Measurements from ENCODE around the gene ZNRF3. TPM values are rescaled to one million over a fixed set of nuclear protein-coding genes. Genes with fewer than 3 reads are reported as not detected.

Gene ZNRF3
- total and polyA plus RNA-seq, 8 donors, result 8.8 to 30.4 (median 27.2) TPM

DNA sequence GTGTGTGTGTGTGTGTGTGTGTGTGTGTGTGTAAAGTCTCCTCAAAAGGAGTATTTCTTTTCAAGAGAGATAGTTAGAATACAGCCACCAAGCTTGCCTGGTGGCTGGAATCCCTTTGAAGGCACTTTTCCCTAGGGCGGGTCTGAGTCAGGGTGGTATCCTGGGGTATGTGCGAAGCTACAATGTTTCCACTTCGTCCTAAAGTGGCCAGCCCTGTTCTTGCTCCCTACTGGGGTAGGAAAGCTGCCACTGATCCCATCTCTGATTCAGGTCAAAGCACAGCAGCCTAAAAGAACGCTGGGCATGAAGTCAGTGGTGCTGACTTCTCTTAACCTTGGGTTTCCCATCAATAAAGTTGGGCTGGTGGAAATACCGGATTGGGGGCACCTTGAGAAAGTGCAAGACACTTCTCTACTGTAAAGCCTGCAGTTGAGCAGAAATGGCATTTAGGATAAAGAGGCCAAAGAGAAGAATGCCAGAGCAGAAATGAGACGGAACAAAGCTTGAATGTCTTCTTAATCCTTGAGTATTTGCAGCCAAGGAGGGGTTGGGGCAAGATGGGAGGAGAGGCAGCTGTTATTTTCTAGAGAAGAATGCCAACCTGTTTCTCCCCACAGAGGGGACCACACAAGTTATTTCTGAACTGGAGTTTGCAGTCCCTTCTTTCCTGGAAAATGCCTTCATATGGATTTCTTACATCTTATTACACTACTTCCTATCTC, 35.3 kb downstream of the ZNRF3 start:
- ATAC-seq (peak; percentile 15), DNase-seq (no peak)
- H3K27ac ChIP-seq, result no peak overlapping the region
- no peak overlapping the region for H3K4me3 ChIP-seq
- H3K27me3 ChIP-seq, result no peaks in the 10 kb centered on the region
- H3K36me3 ChIP-seq, result no peaks in the 10 kb centered on the region
- H3K9me3 ChIP-seq, result no peaks in the 10 kb centered on the region
- TF ChIP-seq, protein P1, sequence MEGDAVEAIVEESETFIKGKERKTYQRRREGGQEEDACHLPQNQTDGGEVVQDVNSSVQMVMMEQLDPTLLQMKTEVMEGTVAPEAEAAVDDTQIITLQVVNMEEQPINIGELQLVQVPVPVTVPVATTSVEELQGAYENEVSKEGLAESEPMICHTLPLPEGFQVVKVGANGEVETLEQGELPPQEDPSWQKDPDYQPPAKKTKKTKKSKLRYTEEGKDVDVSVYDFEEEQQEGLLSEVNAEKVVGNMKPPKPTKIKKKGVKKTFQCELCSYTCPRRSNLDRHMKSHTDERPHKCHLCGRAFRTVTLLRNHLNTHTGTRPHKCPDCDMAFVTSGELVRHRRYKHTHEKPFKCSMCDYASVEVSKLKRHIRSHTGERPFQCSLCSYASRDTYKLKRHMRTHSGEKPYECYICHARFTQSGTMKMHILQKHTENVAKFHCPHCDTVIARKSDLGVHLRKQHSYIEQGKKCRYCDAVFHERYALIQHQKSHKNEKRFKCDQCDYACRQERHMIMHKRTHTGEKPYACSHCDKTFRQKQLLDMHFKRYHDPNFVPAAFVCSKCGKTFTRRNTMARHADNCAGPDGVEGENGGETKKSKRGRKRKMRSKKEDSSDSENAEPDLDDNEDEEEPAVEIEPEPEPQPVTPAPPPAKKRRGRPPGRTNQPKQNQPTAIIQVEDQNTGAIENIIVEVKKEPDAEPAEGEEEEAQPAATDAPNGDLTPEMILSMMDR (IDR thresholded peaks at IDR 0.05), result no peak
- intact Hi-C loops (cut with DNase I), result no loop called here
- H3K4me1 ChIP-seq, result peaks cover 30 to 41% of the 10 kb centered on the region in 2 donors

DNA sequence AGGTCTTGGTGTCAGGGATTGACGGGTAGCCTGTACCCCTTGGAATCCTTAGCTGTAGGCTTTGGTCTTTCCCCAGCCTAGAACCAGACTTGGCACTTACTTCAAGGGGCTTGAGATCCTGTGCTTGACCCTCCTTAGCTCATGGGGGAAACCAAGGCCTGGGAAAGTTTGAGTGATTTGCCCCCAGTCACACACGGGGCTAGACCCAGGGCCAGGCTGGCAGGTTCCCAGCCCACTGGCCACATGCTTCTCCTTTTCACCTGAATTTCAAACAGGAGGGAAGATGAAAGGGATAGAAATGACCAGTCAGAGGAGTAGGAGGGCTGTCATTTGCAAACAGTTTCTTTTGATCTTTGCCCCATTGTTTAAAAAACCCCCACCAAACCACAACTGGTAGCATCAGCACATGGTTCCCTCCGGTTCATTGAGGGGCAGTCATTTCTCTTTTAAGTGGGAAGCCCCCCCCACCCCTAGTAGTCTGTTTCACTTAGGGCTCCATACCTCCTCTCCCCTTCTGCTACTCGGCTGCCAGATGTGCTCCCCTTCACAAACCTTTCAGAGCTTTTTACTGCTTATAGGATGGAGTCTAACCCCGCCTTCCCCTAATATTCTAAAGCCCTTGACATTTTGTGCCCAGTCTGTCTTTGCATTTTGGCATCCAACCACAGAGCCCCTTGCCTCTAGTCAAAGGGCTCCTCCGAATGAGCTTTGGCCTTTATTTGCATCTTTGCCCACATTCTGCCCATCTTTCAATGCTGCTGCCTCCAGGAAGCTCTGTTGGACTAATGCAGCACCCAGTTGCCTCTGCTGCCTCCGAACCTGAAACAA, 37.6 kb downstream of the ZNRF3 start:
- intact Hi-C loops (cut with DNase I), result loop anchor here in 1 of 2 donors (10.0 kb wide), 1 partner anchor 64 kb away; no protein-coding TSS in a partner anchor
- ATAC-seq (no peak), DNase-seq (no peak)
- Histone ChIP-seq H3K9me3 (no peaks in the 10 kb centered on the region), H3K36me3 (no peaks in the 10 kb centered on the region), H3K4me1 (peaks cover 30 to 42% of the 10 kb centered on the region in 2 donors), H3K27me3 (no peaks in the 10 kb centered on the region), H3K4me3 (no peak overlapping the region), H3K27ac (no peak overlapping the region)
- TF ChIP-seq, protein P1 (IDR thresholded peaks at IDR 0.05), result no peak

DNA sequence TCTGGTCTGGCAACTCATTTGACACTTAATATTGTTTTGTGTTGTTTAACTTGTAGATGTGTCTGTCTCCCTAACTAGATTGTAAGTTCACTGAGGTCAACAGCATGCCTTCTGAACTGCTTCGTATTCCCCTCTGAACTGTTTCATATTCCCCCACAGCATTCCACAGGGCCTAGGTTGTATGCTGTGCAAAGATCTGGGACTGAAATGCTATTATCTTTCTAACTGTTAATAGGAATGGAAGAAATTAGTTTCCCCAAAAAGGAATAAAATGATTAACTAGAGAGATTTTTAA, 38.2 kb downstream of the ZNRF3 start:
- H3K4me1 ChIP-seq, result peaks cover 25 to 40% of the 10 kb centered on the region in 2 donors
- intact Hi-C loops (cut with DNase I), result loop anchor here in 1 of 2 donors (10.0 kb wide), 1 partner anchor 63 kb away; no protein-coding TSS in a partner anchor
- no peak overlapping the region for H3K27ac ChIP-seq
- no peak overlapping the region for H3K4me3 ChIP-seq
- ATAC-seq (no peak), DNase-seq (no peak)
- TF ChIP-seq, protein P1 (IDR thresholded peaks at IDR 0.05), result no peak
- H3K36me3 ChIP-seq, result no peaks in the 10 kb centered on the region
- no peaks in the 10 kb centered on the region for H3K27me3 ChIP-seq
- H3K9me3 ChIP-seq, result no peaks in the 10 kb centered on the region

DNA sequence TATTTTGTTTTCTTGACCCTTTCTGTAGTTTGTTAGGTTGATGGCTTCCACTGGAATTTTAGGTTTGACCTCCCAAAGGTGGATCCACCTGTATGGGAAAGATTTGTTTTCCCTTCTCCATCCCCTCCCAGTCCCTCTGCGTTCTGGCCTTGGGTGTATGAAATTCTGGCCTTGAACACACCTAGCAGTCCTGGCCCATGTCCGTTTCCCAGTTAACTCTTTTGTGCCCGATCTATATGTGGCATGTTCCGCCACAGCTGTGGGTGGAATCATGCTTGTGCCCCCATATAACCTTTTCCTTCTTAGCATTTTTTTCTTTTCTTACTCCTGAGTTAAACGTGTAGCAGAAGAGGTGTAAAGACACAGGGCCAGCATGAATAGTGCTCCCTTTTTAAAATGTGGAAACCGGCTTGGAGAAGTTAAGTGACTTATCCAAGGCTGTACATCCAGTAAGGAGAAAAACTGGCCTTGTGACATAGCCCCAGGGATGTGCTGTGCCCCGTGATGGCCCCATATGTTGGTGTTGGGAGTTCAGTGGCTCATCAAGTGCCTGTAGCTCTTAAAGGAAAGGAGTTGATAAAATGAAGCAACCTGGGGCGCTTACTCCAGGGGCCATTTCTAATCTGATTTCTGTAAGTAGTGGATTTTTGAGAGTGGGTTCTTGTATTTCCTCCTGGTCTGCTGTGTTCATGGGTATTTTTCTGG, 39.3 kb downstream of the ZNRF3 start:
- ATAC-seq (no peak), DNase-seq (no peak)
- H3K36me3 ChIP-seq, result no peaks in the 10 kb centered on the region
- no peaks in the 10 kb centered on the region for H3K9me3 ChIP-seq
- intact Hi-C loops (cut with DNase I), result loop anchor here in 1 of 2 donors (10.0 kb wide), 1 partner anchor 62 kb away; no protein-coding TSS in a partner anchor
- no peak overlapping the region for H3K4me3 ChIP-seq
- peaks cover 20 to 32% of the 10 kb centered on the region in 2 donors for H3K4me1 ChIP-seq
- H3K27ac ChIP-seq, result no peak overlapping the region
- TF ChIP-seq, protein P1 (IDR thresholded peaks at IDR 0.05), result no peak
- no peaks in the 10 kb centered on the region for H3K27me3 ChIP-seq
